WTC11 (cell line): ENCODE data around the gene MEAK7. TPM values are rescaled to one million over a fixed set of nuclear protein-coding genes. Genes with fewer than 3 reads are reported as not detected.

Source experiments
- ATAC-seq: fragments of 200-7000 bp; cut with Tn5 transposase; 2 replicates; pipeline ENCODE4 v1.10.0; 2021; ENCODE audit warnings: mild to moderate bottlenecking, moderate library complexity
- CTCF ChIA-PET: fragments of 300-600 bp; sonication (Branson Sonifier 250); formaldehyde crosslinking; loops from one replicate; lab custom pipeline; 2021; ENCODE audit warnings: antibody characterized with exemption; lab: Charles Lee
- POLR2A ChIA-PET: fragments of 350-600 bp; sonication (Branson Sonifier 250); formaldehyde crosslinking; loops from one replicate; lab custom pipeline; 2021; ENCODE audit warnings: antibody characterized with exemption; lab: Charles Lee
- DNase-seq: peaks from one replicate; pipeline ENCODE4 v3.0.0; 2021; ENCODE audit warnings: low spot score
- H3K27ac Mint-ChIP-seq: 2 replicates; pipeline ENCODE4 v1.8.0; 2021; ENCODE audit warnings: mixed read lengths
- H3K27me3 Mint-ChIP-seq: 2 replicates; pipeline ENCODE4 v1.8.0; 2021; ENCODE audit warnings: low read depth, mild to moderate bottlenecking, moderate library complexity, mixed read lengths
- H3K36me3 Mint-ChIP-seq: 2 replicates; pipeline ENCODE4 v1.8.0; 2021; ENCODE audit warnings: mixed read lengths
- H3K4me1 Mint-ChIP-seq: 2 replicates; pipeline ENCODE4 v1.8.0; 2022; ENCODE audit warnings: mixed read lengths
- H3K4me3 Mint-ChIP-seq: 2 replicates; pipeline ENCODE4 v1.8.0; 2021; ENCODE audit warnings: mild to moderate bottlenecking, moderate library complexity, mixed read lengths
- H3K9me3 Mint-ChIP-seq: 2 replicates; pipeline ENCODE4 v1.8.0; 2021; ENCODE audit warnings: mixed read lengths
- FOXK1 ChIP-seq: sonication (generic); formaldehyde crosslinking; IDR thresholded peaks from 2 replicates; pipeline ENCODE4 v1.8.0; 2022; ENCODE audit warnings: mild to moderate bottlenecking, moderate library complexity, missing genetic modification reagents
- JUN ChIP-seq: sonication (generic); formaldehyde crosslinking; IDR thresholded peaks from 2 replicates; pipeline ENCODE4 v1.8.0; 2023; ENCODE audit warnings: mild to moderate bottlenecking, missing genetic modification reagents
- SMAD4 ChIP-seq: sonication (generic); formaldehyde crosslinking; IDR thresholded peaks from 2 replicates; pipeline ENCODE4 v1.8.0; 2022; ENCODE audit warnings: mild to moderate bottlenecking, missing genetic modification reagents
- total RNA-seq: library from RNA; stranded (reverse); gene quantifications from 3 replicates; pipeline ENCODE4 v1.2.3, GENCODE V29; 2021
- TF ChIP-seq, protein P1 (sequence below): fragments of 250-450 bp; sonication (Bioruptor Pico); IDR thresholded peaks from 2 replicates; pipeline ENCODE4 v1.9.0; 2021; ENCODE audit warnings: mild to moderate bottlenecking, borderline replicate concordance
- TF ChIP-seq, protein P2 (sequence below): sonication (generic); formaldehyde crosslinking; IDR thresholded peaks from 2 replicates; pipeline ENCODE4 v1.8.1; 2022; ENCODE audit warnings: low read depth, mild to moderate bottlenecking, moderate library complexity, missing genetic modification reagents, borderline replicate concordance
- TF ChIP-seq, protein P3 (sequence below): sonication (generic); formaldehyde crosslinking; IDR thresholded peaks from 2 replicates; pipeline ENCODE4 v1.8.1; 2023; ENCODE audit warnings: mild to moderate bottlenecking, missing genetic modification reagents
- TF ChIP-seq, protein P4 (sequence below): sonication (generic); formaldehyde crosslinking; IDR thresholded peaks from 2 replicates; pipeline ENCODE4 v1.8.0; 2022; ENCODE audit warnings: mild to moderate bottlenecking, missing genetic modification reagents
- TF ChIP-seq, protein P5 (sequence below): sonication (generic); formaldehyde crosslinking; IDR thresholded peaks from 2 replicates; pipeline ENCODE4 v1.8.1; 2023; ENCODE audit warnings: mild to moderate bottlenecking, missing genetic modification reagents, moderate library complexity
- TF ChIP-seq, protein P6 (sequence below): sonication (generic); formaldehyde crosslinking; IDR thresholded peaks from 2 replicates; pipeline ENCODE4 v1.8.0; 2023; ENCODE audit warnings: mild to moderate bottlenecking, missing genetic modification reagents

The MEAK7 gene
- total RNA-seq, 1 experiment from 2014 or later, result 14.4 TPM

DNA sequence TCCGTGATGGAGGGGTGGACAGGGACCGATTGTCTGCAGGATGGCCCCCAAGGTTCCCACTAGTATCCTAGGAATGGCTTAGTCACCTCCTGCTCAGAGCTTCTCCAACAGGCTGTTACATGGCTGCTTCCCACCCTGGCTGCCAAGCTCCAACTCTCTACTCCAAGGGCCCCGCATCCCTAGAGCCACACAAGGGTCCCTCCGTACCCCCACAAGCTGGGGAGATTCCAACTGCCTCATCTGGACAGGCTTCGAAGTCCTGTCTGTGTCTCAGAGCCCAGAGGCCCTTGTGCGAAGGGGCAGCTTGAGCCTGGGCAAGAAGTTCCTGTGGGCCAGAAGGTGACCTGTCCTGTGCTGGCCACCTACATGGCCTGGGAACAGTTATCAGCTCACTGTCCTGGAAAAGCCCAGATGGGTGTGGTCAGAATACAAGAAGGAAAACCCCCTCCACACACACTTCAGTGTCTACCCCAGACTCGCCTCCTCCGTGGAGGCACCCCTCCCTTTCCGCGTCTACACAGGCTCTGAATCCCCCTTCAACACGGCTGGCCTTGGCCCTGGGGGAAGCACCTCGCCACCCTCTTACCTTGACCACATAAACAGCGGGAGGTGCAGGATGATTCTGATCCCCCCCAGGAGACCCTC lies 586 bp downstream of the MEAK7 start:
- peak; percentile 11 for DNase-seq
- H3K9me3 Mint-ChIP-seq, result no peaks in the 10 kb centered on the region
- H3K27me3 Mint-ChIP-seq, result no peaks in the 10 kb centered on the region
- peaks cover under 1% of the 10 kb centered on the region; the same call in 1 of the 2 replicates for H3K36me3 Mint-ChIP-seq
- peaks cover 15% of the 10 kb centered on the region for H3K4me1 Mint-ChIP-seq
- ChIA-PET POLR2A (no interaction called here), CTCF (interaction anchor here (0.9 to 1.7 kb wide), 2 partner anchors 119 to 317 kb away, joined by 3 read pairs; partner anchors contain the start of gene TAF1C)
- H3K27ac Mint-ChIP-seq, result peak overlapping the region; percentile 33; the same call in 1 of the 2 replicates
- ATAC-seq, result peak; percentile 1; the same call in 1 of the 2 replicates
- H3K4me3 Mint-ChIP-seq, result peak overlapping the region; percentile 79
- TF ChIP-seq, protein P1, sequence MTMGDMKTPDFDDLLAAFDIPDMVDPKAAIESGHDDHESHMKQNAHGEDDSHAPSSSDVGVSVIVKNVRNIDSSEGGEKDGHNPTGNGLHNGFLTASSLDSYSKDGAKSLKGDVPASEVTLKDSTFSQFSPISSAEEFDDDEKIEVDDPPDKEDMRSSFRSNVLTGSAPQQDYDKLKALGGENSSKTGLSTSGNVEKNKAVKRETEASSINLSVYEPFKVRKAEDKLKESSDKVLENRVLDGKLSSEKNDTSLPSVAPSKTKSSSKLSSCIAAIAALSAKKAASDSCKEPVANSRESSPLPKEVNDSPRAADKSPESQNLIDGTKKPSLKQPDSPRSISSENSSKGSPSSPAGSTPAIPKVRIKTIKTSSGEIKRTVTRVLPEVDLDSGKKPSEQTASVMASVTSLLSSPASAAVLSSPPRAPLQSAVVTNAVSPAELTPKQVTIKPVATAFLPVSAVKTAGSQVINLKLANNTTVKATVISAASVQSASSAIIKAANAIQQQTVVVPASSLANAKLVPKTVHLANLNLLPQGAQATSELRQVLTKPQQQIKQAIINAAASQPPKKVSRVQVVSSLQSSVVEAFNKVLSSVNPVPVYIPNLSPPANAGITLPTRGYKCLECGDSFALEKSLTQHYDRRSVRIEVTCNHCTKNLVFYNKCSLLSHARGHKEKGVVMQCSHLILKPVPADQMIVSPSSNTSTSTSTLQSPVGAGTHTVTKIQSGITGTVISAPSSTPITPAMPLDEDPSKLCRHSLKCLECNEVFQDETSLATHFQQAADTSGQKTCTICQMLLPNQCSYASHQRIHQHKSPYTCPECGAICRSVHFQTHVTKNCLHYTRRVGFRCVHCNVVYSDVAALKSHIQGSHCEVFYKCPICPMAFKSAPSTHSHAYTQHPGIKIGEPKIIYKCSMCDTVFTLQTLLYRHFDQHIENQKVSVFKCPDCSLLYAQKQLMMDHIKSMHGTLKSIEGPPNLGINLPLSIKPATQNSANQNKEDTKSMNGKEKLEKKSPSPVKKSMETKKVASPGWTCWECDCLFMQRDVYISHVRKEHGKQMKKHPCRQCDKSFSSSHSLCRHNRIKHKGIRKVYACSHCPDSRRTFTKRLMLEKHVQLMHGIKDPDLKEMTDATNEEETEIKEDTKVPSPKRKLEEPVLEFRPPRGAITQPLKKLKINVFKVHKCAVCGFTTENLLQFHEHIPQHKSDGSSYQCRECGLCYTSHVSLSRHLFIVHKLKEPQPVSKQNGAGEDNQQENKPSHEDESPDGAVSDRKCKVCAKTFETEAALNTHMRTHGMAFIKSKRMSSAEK (CRISPR knock-in tag), result no peak
- TF ChIP-seq, protein P2, sequence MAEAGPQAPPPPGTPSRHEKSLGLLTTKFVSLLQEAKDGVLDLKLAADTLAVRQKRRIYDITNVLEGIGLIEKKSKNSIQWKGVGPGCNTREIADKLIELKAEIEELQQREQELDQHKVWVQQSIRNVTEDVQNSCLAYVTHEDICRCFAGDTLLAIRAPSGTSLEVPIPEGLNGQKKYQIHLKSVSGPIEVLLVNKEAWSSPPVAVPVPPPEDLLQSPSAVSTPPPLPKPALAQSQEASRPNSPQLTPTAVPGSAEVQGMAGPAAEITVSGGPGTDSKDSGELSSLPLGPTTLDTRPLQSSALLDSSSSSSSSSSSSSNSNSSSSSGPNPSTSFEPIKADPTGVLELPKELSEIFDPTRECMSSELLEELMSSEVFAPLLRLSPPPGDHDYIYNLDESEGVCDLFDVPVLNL (CRISPR knock-in tag), result no peak
- TF ChIP-seq, protein P3, sequence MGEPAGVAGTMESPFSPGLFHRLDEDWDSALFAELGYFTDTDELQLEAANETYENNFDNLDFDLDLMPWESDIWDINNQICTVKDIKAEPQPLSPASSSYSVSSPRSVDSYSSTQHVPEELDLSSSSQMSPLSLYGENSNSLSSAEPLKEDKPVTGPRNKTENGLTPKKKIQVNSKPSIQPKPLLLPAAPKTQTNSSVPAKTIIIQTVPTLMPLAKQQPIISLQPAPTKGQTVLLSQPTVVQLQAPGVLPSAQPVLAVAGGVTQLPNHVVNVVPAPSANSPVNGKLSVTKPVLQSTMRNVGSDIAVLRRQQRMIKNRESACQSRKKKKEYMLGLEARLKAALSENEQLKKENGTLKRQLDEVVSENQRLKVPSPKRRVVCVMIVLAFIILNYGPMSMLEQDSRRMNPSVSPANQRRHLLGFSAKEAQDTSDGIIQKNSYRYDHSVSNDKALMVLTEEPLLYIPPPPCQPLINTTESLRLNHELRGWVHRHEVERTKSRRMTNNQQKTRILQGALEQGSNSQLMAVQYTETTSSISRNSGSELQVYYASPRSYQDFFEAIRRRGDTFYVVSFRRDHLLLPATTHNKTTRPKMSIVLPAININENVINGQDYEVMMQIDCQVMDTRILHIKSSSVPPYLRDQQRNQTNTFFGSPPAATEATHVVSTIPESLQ (CRISPR knock-in tag), result no peak
- TF ChIP-seq, protein P4, sequence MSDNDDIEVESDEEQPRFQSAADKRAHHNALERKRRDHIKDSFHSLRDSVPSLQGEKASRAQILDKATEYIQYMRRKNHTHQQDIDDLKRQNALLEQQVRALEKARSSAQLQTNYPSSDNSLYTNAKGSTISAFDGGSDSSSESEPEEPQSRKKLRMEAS (CRISPR knock-in tag), result no peak
- TF ChIP-seq JUN (CRISPR knock-in tag) (no peak), FOXK1 (no peak)
- TF ChIP-seq, protein P5, sequence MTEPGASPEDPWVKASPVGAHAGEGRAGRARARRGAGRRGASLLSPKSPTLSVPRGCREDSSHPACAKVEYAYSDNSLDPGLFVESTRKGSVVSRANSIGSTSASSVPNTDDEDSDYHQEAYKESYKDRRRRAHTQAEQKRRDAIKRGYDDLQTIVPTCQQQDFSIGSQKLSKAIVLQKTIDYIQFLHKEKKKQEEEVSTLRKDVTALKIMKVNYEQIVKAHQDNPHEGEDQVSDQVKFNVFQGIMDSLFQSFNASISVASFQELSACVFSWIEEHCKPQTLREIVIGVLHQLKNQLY (CRISPR knock-in tag), result no peak

DNA sequence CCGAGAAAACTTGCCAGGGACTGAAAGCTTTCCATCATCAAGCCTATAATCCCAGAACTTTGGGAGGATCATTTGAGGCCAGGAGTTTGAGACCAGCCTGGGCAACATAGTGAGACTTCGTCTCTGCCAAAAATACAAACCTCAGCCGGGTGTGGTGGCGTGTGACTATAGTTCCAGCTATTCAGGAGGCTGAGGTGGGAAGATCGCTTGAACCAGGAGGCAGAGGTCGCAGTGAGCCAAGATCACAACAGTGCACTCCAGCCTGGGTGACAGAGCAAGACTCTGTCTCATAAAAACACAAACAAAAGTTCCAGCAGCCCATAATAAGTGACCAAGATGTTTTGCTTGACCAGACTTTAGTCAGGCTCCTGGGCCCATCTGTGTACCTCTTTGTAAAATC lies 1.9 kb downstream of the MEAK7 start:
- Mint-ChIP-seq H3K27me3 (no peaks in the 10 kb centered on the region), H3K36me3 (peaks cover 7% of the 10 kb centered on the region), H3K27ac (no peak overlapping the region), H3K4me3 (no peak overlapping the region; the same call in 1 of the 2 replicates), H3K9me3 (no peaks in the 10 kb centered on the region), H3K4me1 (peaks cover 12% of the 10 kb centered on the region)
- POLR2A ChIA-PET, result no interaction called here
- TF ChIP-seq, protein P6, sequence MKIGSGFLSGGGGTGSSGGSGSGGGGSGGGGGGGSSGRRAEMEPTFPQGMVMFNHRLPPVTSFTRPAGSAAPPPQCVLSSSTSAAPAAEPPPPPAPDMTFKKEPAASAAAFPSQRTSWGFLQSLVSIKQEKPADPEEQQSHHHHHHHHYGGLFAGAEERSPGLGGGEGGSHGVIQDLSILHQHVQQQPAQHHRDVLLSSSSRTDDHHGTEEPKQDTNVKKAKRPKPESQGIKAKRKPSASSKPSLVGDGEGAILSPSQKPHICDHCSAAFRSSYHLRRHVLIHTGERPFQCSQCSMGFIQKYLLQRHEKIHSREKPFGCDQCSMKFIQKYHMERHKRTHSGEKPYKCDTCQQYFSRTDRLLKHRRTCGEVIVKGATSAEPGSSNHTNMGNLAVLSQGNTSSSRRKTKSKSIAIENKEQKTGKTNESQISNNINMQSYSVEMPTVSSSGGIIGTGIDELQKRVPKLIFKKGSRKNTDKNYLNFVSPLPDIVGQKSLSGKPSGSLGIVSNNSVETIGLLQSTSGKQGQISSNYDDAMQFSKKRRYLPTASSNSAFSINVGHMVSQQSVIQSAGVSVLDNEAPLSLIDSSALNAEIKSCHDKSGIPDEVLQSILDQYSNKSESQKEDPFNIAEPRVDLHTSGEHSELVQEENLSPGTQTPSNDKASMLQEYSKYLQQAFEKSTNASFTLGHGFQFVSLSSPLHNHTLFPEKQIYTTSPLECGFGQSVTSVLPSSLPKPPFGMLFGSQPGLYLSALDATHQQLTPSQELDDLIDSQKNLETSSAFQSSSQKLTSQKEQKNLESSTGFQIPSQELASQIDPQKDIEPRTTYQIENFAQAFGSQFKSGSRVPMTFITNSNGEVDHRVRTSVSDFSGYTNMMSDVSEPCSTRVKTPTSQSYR (CRISPR knock-in tag), result no peak
- no peak for TF ChIP-seq SMAD4 (CRISPR knock-in tag)
- DNase-seq (peak; percentile 2), ATAC-seq (no peak)
- CTCF ChIA-PET, result no interaction called here
